DND-41 (cell line): Measurements from ENCODE around the gene POLN.

ENCODE experiments used
- ATAC-seq: fragments of 200-7000 bp; cut with Tn5 transposase; 3 replicates; pipeline ENCODE4 v1.9.1; 2021; ENCODE audit warnings: low read depth; ENCODE audit not compliant: insufficient read depth
- DNase-seq: peaks from one replicate; pipeline ENCODE4 v3.0.0-alpha.2; 2020
- H2AFZ ChIP-seq: 2 replicates; pipeline ENCODE4 v1.6.0; 2012; ENCODE audit warnings: low read depth, low read length
- H3K27ac ChIP-seq: 2 replicates; pipeline ENCODE4 v1.5.1; 2012; ENCODE audit warnings: low read length, inconsistent platforms
- H3K27me3 ChIP-seq: fragments of 200-600 bp; sonication (generic); 2 replicates; pipeline ENCODE4 v1.6.0; 2012; ENCODE audit warnings: low read length, mild to moderate bottlenecking, inconsistent platforms; ENCODE audit not compliant: insufficient read depth, poor library complexity
- H3K36me3 ChIP-seq: 2 replicates; pipeline ENCODE4 v1.5.1; 2012; ENCODE audit warnings: low read length, inconsistent platforms; ENCODE audit not compliant: insufficient read depth
- H3K4me1 ChIP-seq: 2 replicates; pipeline ENCODE4 v1.5.1; 2012; ENCODE audit warnings: mild to moderate bottlenecking, low read length; ENCODE audit not compliant: insufficient read depth
- H3K4me2 ChIP-seq: 2 replicates; pipeline ENCODE4 v1.6.0; 2012; ENCODE audit warnings: mild to moderate bottlenecking, moderate library complexity, low read length, inconsistent platforms; ENCODE audit not compliant: insufficient read depth
- H3K4me3 ChIP-seq, 2 experiments: fragments of 200-600 bp in 1 of 2; shearing (Covaris generic) in 1 of 2; 2 replicates each; pipeline ENCODE4 v1.5.1; 2012 to 2016; ENCODE audit warnings: inconsistent platforms in 2 of 2, low read length in 2 of 2, mild to moderate bottlenecking in 2 of 2, low read depth in 1 of 2, moderate library complexity in 1 of 2
- H3K79me2 ChIP-seq: 2 replicates; pipeline ENCODE4 v1.6.0; 2012; ENCODE audit warnings: low read length, inconsistent platforms; ENCODE audit not compliant: insufficient read depth
- H3K9ac ChIP-seq: 2 replicates; pipeline ENCODE4 v1.6.0; 2012; ENCODE audit warnings: low read depth, mild to moderate bottlenecking, inconsistent platforms, low read length, moderate library complexity
- H3K9me3 ChIP-seq: 2 replicates; pipeline ENCODE4 v1.5.1; 2012; ENCODE audit warnings: low read length, moderate library complexity, mild to moderate bottlenecking, inconsistent platforms; ENCODE audit not compliant: insufficient read depth, severe bottlenecking
- H4K20me1 ChIP-seq: 2 replicates; pipeline ENCODE4 v1.6.0; 2012; ENCODE audit warnings: low read length; ENCODE audit not compliant: insufficient read depth
- CTCF ChIP-seq: IDR thresholded peaks from 2 replicates; pipeline ENCODE4 v1.5.1; 2012; ENCODE audit warnings: borderline replicate concordance, low read length, moderate library complexity, mild to moderate bottlenecking; ENCODE audit not compliant: poor library complexity, severe bottlenecking; ENCODE audit errors: extremely low read depth
- EZH2 ChIP-seq: IDR thresholded peaks from 3 replicates; pipeline ENCODE4 v1.6.1; 2012; ENCODE audit warnings: borderline replicate concordance, low read depth, mild to moderate bottlenecking, moderate library complexity, low read length, inconsistent platforms; ENCODE audit not compliant: severe bottlenecking

Gene POLN

GRCh38 chr4:2126309-2127043 lies 115.4 kb downstream of the POLN start:
- Histone ChIP-seq H3K27ac (no peak overlapping the region), H3K9ac (no peak overlapping the region)

DNA sequence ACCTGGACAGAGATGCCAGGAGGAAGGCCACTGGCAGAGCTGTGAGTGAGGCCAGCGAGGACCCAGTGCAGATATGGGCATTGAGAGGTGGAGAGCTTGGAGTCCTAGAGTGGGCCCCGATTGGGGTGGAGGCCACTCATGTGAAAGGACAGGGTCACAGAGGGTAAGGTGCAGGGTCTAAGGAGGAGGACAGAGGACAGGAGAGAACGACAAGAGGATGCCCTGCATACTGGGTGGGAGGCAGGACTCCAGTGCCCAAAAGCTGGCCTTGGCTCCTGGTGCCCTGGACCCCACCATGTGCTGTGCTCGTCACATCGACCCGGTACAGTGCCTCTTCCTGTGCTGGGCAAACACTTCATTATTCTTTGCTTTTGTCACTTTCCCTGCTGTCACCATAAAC lies 116.1 kb downstream of the POLN start:
- no peak overlapping the region for H3K9ac ChIP-seq
- TF ChIP-seq EZH2 (no peak), CTCF (no peak)
- no peak overlapping the region for H3K27ac ChIP-seq
- no peaks in the 10 kb centered on the region for H3K27me3 ChIP-seq
- H3K4me1 ChIP-seq: no peaks in the 10 kb centered on the region
- 0 out of 2 replicates have a peak, but pooled peaks cover 6% of the 10 kb centered on the region for H4K20me1 ChIP-seq
- no peaks in the 10 kb centered on the region for H3K9me3 ChIP-seq
- H2AFZ ChIP-seq: no peak overlapping the region
- no peak overlapping the region for H3K4me3 ChIP-seq
- H3K36me3 ChIP-seq: no peaks in the 10 kb centered on the region
- DNase-seq: no peak
- ATAC-seq: no peak
- no peak overlapping the region for H3K4me2 ChIP-seq
- no peaks in the 10 kb centered on the region for H3K79me2 ChIP-seq

More at GRCh38 chr4:2126309-2127043, 115.4 kb downstream of the POLN start:
- no peak for ATAC-seq
- H3K79me2 ChIP-seq: no peaks in the 10 kb centered on the region
- no peaks in the 10 kb centered on the region for H3K27me3 ChIP-seq
- H4K20me1 ChIP-seq: 0 out of 2 replicates have a peak, but pooled peaks cover 6% of the 10 kb centered on the region
- no peaks in the 10 kb centered on the region for H3K36me3 ChIP-seq
- H3K4me3 ChIP-seq: no peak overlapping the region
- no peak overlapping the region for H2AFZ ChIP-seq
- no peaks in the 10 kb centered on the region for H3K4me1 ChIP-seq
- H3K9me3 ChIP-seq: no peaks in the 10 kb centered on the region
- no peak for DNase-seq
- no peak overlapping the region for H3K4me2 ChIP-seq
- TF ChIP-seq EZH2 (no peak), CTCF (no peak)

DNA sequence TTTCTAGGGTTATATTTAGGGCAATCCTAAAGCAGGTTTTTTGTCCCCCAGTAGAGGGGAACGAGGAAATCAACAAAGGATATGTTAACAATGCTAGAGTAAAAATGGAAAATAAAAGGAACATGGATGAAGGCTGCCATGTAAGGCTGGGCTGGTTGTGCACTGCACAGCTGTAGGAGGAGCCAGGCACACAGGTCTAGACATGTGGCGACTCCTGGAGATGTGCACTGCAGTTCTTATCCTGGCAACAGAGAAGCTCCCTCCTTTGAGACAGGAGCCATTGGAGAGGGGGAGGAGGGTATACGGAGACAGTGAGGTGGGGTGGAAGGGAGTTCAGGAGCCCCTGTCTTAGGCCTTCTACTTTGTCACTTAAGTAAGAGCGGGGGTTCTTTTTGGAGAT lies 116.9 kb downstream of the POLN start:
- TF ChIP-seq CTCF (no peak), EZH2 (no peak)
- no peak overlapping the region for H3K9ac ChIP-seq
- H2AFZ ChIP-seq: no peak overlapping the region
- no peaks in the 10 kb centered on the region for H3K36me3 ChIP-seq
- ATAC-seq: no peak
- H4K20me1 ChIP-seq: 0 out of 2 replicates have a peak, but pooled peaks cover 6% of the 10 kb centered on the region
- H3K4me2 ChIP-seq: no peak overlapping the region
- no peak overlapping the region for H3K4me3 ChIP-seq
- no peaks in the 10 kb centered on the region for H3K79me2 ChIP-seq
- H3K27me3 ChIP-seq: no peaks in the 10 kb centered on the region
- no peaks in the 10 kb centered on the region for H3K4me1 ChIP-seq
- no peak overlapping the region for H3K27ac ChIP-seq
- DNase-seq: no peak
- H3K9me3 ChIP-seq: no peaks in the 10 kb centered on the region
